ENCODE results near the gene HEATR5B.

DNA sequence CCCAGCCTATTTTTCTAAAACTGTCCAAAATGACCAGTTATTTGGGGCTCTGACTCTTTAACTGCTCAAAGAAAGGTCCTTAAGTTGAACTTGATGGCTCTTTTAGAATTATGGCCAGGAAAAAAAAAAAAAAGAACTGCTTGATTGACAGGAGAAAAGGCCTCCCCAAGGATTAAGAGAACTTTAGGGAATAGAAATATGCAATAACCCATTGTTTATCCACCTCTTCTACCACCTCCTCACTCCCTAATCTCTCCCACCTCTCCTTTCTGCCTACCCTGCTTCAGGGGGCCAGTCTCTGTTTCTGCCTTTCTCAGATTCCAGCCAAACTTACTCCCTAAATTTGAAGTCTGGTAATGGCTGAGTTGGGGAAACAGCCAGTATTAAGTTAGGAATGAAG is 112.2 kb downstream of the HEATR5B start:
- no peak for TF ChIP-seq POLR2A (IDR thresholded peaks at IDR 0.05)
- TF ChIP-seq, protein P1, sequence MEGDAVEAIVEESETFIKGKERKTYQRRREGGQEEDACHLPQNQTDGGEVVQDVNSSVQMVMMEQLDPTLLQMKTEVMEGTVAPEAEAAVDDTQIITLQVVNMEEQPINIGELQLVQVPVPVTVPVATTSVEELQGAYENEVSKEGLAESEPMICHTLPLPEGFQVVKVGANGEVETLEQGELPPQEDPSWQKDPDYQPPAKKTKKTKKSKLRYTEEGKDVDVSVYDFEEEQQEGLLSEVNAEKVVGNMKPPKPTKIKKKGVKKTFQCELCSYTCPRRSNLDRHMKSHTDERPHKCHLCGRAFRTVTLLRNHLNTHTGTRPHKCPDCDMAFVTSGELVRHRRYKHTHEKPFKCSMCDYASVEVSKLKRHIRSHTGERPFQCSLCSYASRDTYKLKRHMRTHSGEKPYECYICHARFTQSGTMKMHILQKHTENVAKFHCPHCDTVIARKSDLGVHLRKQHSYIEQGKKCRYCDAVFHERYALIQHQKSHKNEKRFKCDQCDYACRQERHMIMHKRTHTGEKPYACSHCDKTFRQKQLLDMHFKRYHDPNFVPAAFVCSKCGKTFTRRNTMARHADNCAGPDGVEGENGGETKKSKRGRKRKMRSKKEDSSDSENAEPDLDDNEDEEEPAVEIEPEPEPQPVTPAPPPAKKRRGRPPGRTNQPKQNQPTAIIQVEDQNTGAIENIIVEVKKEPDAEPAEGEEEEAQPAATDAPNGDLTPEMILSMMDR (IDR thresholded peaks at IDR 0.05) = no peak

All from lower leg skin (tissue), 3 donors.